Activated CD8-positive, alpha-beta memory T cell treated with anti-CD3 and anti-CD28 coated beads for 24 hours (primary cell): ENCODE results near the gene BIRC5.

ENCODE experiments used
- DNase-seq: peaks from one replicate; pipeline ENCODE4 v3.0.0-alpha.2; 2020

The BIRC5 gene

GRCh38 chr17:78184351-78184750 is 29.7 kb upstream of the BIRC5 start:
- no peak for DNase-seq

- no peak for DNase-seq
Observed at GRCh38 chr17:78184868-78185267, 29.2 kb upstream of the BIRC5 start.

- peak; percentile 61 for DNase-seq
Observed at GRCh38 chr17:78185981-78186691, 27.9 kb upstream of the BIRC5 start.

GRCh38 chr17:78186692-78187595 is 27.1 kb upstream of the BIRC5 start, which contains the start of the genes AFMID and TK1:
TSS of gene AFMID (plus strand) at chr17:78187362. CDS start at chr17:78187371, 9 bp downstream.
TSS of gene TK1 (minus strand) at chr17:78187052. CDS start at chr17:78186994, 58 bp downstream.
- peak; percentile 96 for DNase-seq

- DNase-seq = no peak
Observed at GRCh38 chr17:78196716-78197115, 17.3 kb upstream of the BIRC5 start.

GRCh38 chr17:78197147-78197832 is 16.8 kb upstream of the BIRC5 start:
- no peak for DNase-seq

- DNase-seq = no peak
Observed at GRCh38 chr17:78200451-78200850, 13.6 kb upstream of the BIRC5 start.

- no peak for DNase-seq
Observed at GRCh38 chr17:78202666-78203065, 11.4 kb upstream of the BIRC5 start.

GRCh38 chr17:78204387-78205123 is 9.5 kb upstream of the BIRC5 start:
- DNase-seq = no peak

- no peak for DNase-seq
Observed at GRCh38 chr17:78205124-78205775, 8.8 kb upstream of the BIRC5 start.

- no peak for DNase-seq
Observed at GRCh38 chr17:78206298-78206697, 7.8 kb upstream of the BIRC5 start.

GRCh38 chr17:78208486-78208885 is 5.6 kb upstream of the BIRC5 start:
- DNase-seq = no peak

GRCh38 chr17:78210111-78210510 is 3.9 kb upstream of the BIRC5 start:
- no peak for DNase-seq

- no peak for DNase-seq
Observed at GRCh38 chr17:78211032-78211431, 3.0 kb upstream of the BIRC5 start.

- DNase-seq = no peak
Observed at GRCh38 chr17:78214706-78215061, 631 bp downstream of the BIRC5 start.

- no peak for DNase-seq
Observed at GRCh38 chr17:78219396-78220150, 5.5 kb downstream of the BIRC5 start.

GRCh38 chr17:78223061-78223460 is 9.0 kb downstream of the BIRC5 start:
- DNase-seq = no peak

GRCh38 chr17:78223765-78224164 is 9.7 kb downstream of the BIRC5 start:
- DNase-seq = no peak

- DNase-seq = no peak
Observed at GRCh38 chr17:78224231-78225087, 10.4 kb downstream of the BIRC5 start.
